CD14-positive monocyte (primary cell): Measurements from ENCODE around the gene ESRRG. TPM values are rescaled to one million over a fixed set of nuclear protein-coding genes. Genes with fewer than 3 reads are reported as not detected.

Experiments
- DNase-seq, 3 donors: peaks; one replicate each; pipeline ENCODE4 v3.0.0-alpha.2; 2011 to 2022
- H2AFZ ChIP-seq: 2 replicates; pipeline ENCODE4 v1.6.0; 2012; ENCODE audit warnings: mild to moderate bottlenecking, low read depth, low read length, inconsistent platforms; ENCODE audit not compliant: insufficient read depth, poor library complexity, severe bottlenecking
- H3K27ac ChIP-seq, 2 donors: 1 replicate in 1 of 2; 2 replicates in 1 of 2; pipeline ENCODE4 v1.5.1; 2012 to 2013; ENCODE audit warnings: low read length in 2 of 2, control low read depth in 1 of 2, inconsistent platforms in 1 of 2, low read depth in 1 of 2, mild to moderate bottlenecking in 1 of 2
- H3K27me3 ChIP-seq, 2 donors: one replicate each; pipeline versions ENCODE4 v1.6.0 to v1.6.1; 2011 to 2013; ENCODE audit warnings: low read length in 2 of 2; ENCODE audit not compliant: control insufficient read depth in 2 of 2, insufficient read depth in 2 of 2
- H3K36me3 ChIP-seq, 2 donors: replicated peaks in 1 of 2; 1 replicate in 1 of 2; 2 replicates in 1 of 2; pipeline versions ENCODE4 v1.5.1 to v1.6.1; 2012 to 2013; ENCODE audit warnings: low read length in 2 of 2, control low read depth in 1 of 2, inconsistent platforms in 1 of 2, mild to moderate bottlenecking in 1 of 2; ENCODE audit not compliant: insufficient read depth in 2 of 2, control insufficient read depth in 1 of 2
- H3K4me1 ChIP-seq, 2 donors: 1 replicate in 1 of 2; 2 replicates in 1 of 2; pipeline versions ENCODE4 v1.5.1 to v1.6.1; 2012 to 2013; ENCODE audit warnings: low read length in 2 of 2, control low read depth in 1 of 2, inconsistent platforms in 1 of 2, mild to moderate bottlenecking in 1 of 2, moderate library complexity in 1 of 2; ENCODE audit not compliant: insufficient read depth in 2 of 2, control insufficient read depth in 1 of 2
- H3K4me2 ChIP-seq: replicated peaks from 2 replicates; pipeline ENCODE3; 2012; ENCODE audit warnings: low read length, moderate library complexity, mild to moderate bottlenecking; ENCODE audit not compliant: poor library complexity, severe bottlenecking; ENCODE audit errors: extremely low read depth
- H3K4me3 ChIP-seq, 3 experiments: fragments of 200-600 bp in 1 of 3; sonication (generic) in 1 of 3; replicated peaks in 1 of 3; 1 replicate in 2 of 3; 2 replicates in 1 of 3; pipeline ENCODE4 v1.5.1; 2011 to 2013; ENCODE audit warnings: low read length in 3 of 3, mild to moderate bottlenecking in 3 of 3, control low read depth in 2 of 3, low read depth in 2 of 3, inconsistent platforms in 1 of 3, moderate library complexity in 1 of 3
- H3K79me2 ChIP-seq: 2 replicates; pipeline ENCODE4 v1.6.0; 2012; ENCODE audit warnings: mild to moderate bottlenecking, control low read depth, inconsistent platforms, low read length, moderate library complexity; ENCODE audit not compliant: insufficient read depth
- H3K9ac ChIP-seq: 2 replicates; pipeline ENCODE4 v1.6.0; 2017; ENCODE audit warnings: low read length, mild to moderate bottlenecking; ENCODE audit not compliant: insufficient read depth, poor library complexity, severe bottlenecking
- H3K9me3 ChIP-seq, 2 donors: replicated peaks in 1 of 2; 1 replicate in 1 of 2; 2 replicates in 1 of 2; pipeline versions ENCODE4 v1.5.1 to v1.6.1; 2012 to 2013; ENCODE audit warnings: low read length in 2 of 2, control low read depth in 1 of 2; ENCODE audit not compliant: control insufficient read depth in 1 of 2, insufficient read depth in 1 of 2
- H4K20me1 ChIP-seq: 2 replicates; pipeline ENCODE4 v1.6.0; 2012; ENCODE audit warnings: mild to moderate bottlenecking, low read length, control low read depth, moderate library complexity; ENCODE audit not compliant: insufficient read depth
- H3K27ac Mint-ChIP-seq, 7 donors: one replicate each; pipeline ENCODE4 v1.8.0; 2020; ENCODE audit warnings: mild to moderate bottlenecking in 7 of 7, mixed read lengths in 7 of 7, moderate library complexity in 6 of 7, inconsistent platforms in 2 of 7
- H3K27me3 Mint-ChIP-seq, 3 donors: one replicate each; pipeline ENCODE4 v1.8.0; 2021 to 2022; ENCODE audit warnings: low read depth in 3 of 3, mild to moderate bottlenecking in 3 of 3, mixed read lengths in 3 of 3, moderate library complexity in 3 of 3, inconsistent platforms in 1 of 3
- H3K36me3 Mint-ChIP-seq, 2 donors: one replicate each; pipeline ENCODE4 v1.8.0; 2020; ENCODE audit warnings: mixed read lengths in 2 of 2, inconsistent platforms in 1 of 2, mild to moderate bottlenecking in 1 of 2
- H3K4me1 Mint-ChIP-seq: one replicate; pipeline ENCODE4 v1.8.0; 2020; ENCODE audit warnings: mild to moderate bottlenecking, mixed read lengths
- H3K4me3 Mint-ChIP-seq, 2 donors: one replicate each; pipeline ENCODE4 v1.8.0; 2020; ENCODE audit warnings: mild to moderate bottlenecking in 2 of 2, mixed read lengths in 2 of 2, moderate library complexity in 1 of 2
- H3K9me3 Mint-ChIP-seq, 7 donors: one replicate each; pipeline ENCODE4 v1.8.0; 2020 to 2022; ENCODE audit warnings: mixed read lengths in 7 of 7, mild to moderate bottlenecking in 6 of 7, moderate library complexity in 6 of 7, inconsistent platforms in 2 of 7
- WGBS: methylation state at CpG from one replicate; pipeline ENCODE4 v1.1.5; 2013; ENCODE audit warnings: missing lambda C conversion rate; ENCODE audit not compliant: insufficient coverage; 5-methylcytosine and 5-hydroxymethylcytosine counted together
- intact Hi-C, 2 donors: fragments of 100-400 bp; cut with micrococcal nuclease; formaldehyde crosslinking; loops; one replicate each; pipeline versions ENCODE4 v1.15.0 to v1.15.1; 2023
- polyA plus RNA-seq, 3 donors: library from polyadenylated mRNA; depleted of rRNA in 1 of 3; unstranded in 2 of 3; stranded (reverse) in 1 of 3; fragments of 300-500 nt in 2 of 3; fragments of >200 nt in 1 of 3; fragmentation: Illumina TruSeq in 2 of 3; gene quantifications; 1 replicate in 2 of 3; 2 replicates in 1 of 3; pipeline ENCODE4 v1.2.3, GENCODE V29; 2012 to 2021
- TF ChIP-seq, protein P1 (sequence below): fragments of 200-600 bp; IDR thresholded peaks from one replicate; pipeline ENCODE4 v1.8.0; 2022; ENCODE audit warnings: antibody characterized with exemption, mild to moderate bottlenecking

ESRRG gene
- polyA plus RNA-seq, 3 donors, result not detected

DNA sequence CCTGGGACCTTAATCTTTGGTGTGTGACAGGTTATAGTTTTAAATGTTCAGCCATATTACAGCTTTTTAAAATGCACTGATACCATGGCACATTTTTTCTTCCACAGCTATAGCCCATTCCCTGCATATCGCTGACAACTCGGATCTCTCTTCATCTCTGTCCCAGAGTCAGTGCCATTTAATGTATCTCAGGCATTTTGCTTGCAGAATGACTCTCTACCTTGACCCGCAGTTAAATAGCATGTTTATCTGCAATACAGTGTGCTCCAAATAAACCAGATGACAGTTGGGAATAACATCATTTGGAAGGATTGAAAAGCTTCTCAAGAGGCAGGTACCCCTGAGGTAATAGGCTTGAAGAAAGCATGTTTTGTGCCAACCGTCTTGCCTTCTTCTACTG, 200.2 kb downstream of the ESRRG start:
- H3K9ac ChIP-seq, result no peak overlapping the region
- no peaks in the 10 kb centered on the region for H3K4me1 Mint-ChIP-seq
- H3K4me3 Mint-ChIP-seq, result no peak overlapping the region
- no peaks in the 10 kb centered on the region for H3K36me3 Mint-ChIP-seq
- H4K20me1 ChIP-seq, result no peaks in the 10 kb centered on the region
- TF ChIP-seq, protein P1, sequence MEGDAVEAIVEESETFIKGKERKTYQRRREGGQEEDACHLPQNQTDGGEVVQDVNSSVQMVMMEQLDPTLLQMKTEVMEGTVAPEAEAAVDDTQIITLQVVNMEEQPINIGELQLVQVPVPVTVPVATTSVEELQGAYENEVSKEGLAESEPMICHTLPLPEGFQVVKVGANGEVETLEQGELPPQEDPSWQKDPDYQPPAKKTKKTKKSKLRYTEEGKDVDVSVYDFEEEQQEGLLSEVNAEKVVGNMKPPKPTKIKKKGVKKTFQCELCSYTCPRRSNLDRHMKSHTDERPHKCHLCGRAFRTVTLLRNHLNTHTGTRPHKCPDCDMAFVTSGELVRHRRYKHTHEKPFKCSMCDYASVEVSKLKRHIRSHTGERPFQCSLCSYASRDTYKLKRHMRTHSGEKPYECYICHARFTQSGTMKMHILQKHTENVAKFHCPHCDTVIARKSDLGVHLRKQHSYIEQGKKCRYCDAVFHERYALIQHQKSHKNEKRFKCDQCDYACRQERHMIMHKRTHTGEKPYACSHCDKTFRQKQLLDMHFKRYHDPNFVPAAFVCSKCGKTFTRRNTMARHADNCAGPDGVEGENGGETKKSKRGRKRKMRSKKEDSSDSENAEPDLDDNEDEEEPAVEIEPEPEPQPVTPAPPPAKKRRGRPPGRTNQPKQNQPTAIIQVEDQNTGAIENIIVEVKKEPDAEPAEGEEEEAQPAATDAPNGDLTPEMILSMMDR, result no peak
- no peak overlapping the region for H2AFZ ChIP-seq
- peaks cover 0 to 4% (median 0%) of the 10 kb centered on the region in 7 donors for H3K9me3 Mint-ChIP-seq
- no peak overlapping the region for H3K27ac ChIP-seq
- H3K36me3 ChIP-seq, result no peaks in the 10 kb centered on the region
- no peak overlapping the region for H3K27ac Mint-ChIP-seq
- H3K4me2 ChIP-seq, result no peak overlapping the region
- WGBS, result 89% methylated on average over 3 of the region's 4 CpGs
- no peaks in the 10 kb centered on the region for H3K27me3 Mint-ChIP-seq
- H3K4me1 ChIP-seq, result no peaks in the 10 kb centered on the region
- DNase-seq, result no peak
- no peaks in the 10 kb centered on the region for H3K9me3 ChIP-seq
- H3K4me3 ChIP-seq, result no peak overlapping the region
- no peaks in the 10 kb centered on the region for H3K27me3 ChIP-seq
- intact Hi-C loops, result no loop called here
- H3K79me2 ChIP-seq, result no peaks in the 10 kb centered on the region

DNA sequence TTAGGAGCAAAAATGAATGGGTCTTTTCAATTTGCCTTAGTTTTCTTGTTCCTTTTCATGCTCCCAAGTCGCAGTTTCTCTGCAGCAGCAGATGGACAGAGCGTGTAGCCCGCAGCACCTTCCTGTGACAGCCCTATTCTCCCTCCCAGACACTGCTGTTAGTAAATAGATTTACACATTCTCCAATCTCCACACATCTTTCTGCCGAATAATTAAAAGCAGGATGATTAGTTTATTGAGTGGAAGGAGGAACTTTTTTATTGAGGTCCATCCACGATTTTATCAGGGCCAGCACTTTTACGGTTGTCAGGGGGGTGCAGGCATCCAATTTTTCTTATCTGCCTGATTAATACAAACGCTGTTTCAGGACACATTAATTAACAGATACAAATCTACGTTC, 201.8 kb downstream of the ESRRG start:
- Histone ChIP-seq H4K20me1 (no peaks in the 10 kb centered on the region), H3K79me2 (no peaks in the 10 kb centered on the region), H3K4me2 (no peak overlapping the region), H3K36me3 (no peaks in the 10 kb centered on the region), H3K4me3 (no peak overlapping the region), H3K4me1 (no peaks in the 10 kb centered on the region), H3K9me3 (no peaks in the 10 kb centered on the region), H3K9ac (no peak overlapping the region), H3K27ac (no peak overlapping the region), H3K27me3 (no peaks in the 10 kb centered on the region), H2AFZ (no peak overlapping the region)
- intact Hi-C loops, result no loop called here
- DNase-seq, result no peak
- H3K27ac Mint-ChIP-seq, result no peak overlapping the region
- WGBS, result 40% methylated on average over 1 of the region's 8 CpGs
- no peaks in the 10 kb centered on the region for H3K36me3 Mint-ChIP-seq
- H3K4me1 Mint-ChIP-seq, result no peaks in the 10 kb centered on the region
- peaks cover 0 to 1% (median 0%) of the 10 kb centered on the region in 3 donors for H3K27me3 Mint-ChIP-seq
- peaks cover 0 to 1% (median 0%) of the 10 kb centered on the region in 7 donors for H3K9me3 Mint-ChIP-seq
- TF ChIP-seq, protein P1, result no peak
- no peak overlapping the region for H3K4me3 Mint-ChIP-seq
